ENCODE measurements around the gene HERPUD2. TPM values are rescaled to one million over a fixed set of nuclear protein-coding genes. Genes with fewer than 3 reads are reported as not detected.

Gene HERPUD2
- total RNA-seq, 1 donor from 2014 or later: 45.2 TPM

- intact Hi-C loops (cut with DNase I): no loop called here
- no peaks in the 10 kb centered on the region for H3K9me3 ChIP-seq
- TF ChIP-seq POLR2AphosphoS5 (IDR thresholded peaks at IDR 0.05; ENCODE audit: insufficient read depth in 1 of 2, low read depth in 1 of 2): no peak
- TF ChIP-seq, protein P1, sequence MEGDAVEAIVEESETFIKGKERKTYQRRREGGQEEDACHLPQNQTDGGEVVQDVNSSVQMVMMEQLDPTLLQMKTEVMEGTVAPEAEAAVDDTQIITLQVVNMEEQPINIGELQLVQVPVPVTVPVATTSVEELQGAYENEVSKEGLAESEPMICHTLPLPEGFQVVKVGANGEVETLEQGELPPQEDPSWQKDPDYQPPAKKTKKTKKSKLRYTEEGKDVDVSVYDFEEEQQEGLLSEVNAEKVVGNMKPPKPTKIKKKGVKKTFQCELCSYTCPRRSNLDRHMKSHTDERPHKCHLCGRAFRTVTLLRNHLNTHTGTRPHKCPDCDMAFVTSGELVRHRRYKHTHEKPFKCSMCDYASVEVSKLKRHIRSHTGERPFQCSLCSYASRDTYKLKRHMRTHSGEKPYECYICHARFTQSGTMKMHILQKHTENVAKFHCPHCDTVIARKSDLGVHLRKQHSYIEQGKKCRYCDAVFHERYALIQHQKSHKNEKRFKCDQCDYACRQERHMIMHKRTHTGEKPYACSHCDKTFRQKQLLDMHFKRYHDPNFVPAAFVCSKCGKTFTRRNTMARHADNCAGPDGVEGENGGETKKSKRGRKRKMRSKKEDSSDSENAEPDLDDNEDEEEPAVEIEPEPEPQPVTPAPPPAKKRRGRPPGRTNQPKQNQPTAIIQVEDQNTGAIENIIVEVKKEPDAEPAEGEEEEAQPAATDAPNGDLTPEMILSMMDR (IDR thresholded peaks at IDR 0.05): no peak
- no peak for TF ChIP-seq POLR2A (IDR thresholded peaks at IDR 0.05)
- H3K36me3 ChIP-seq: no peaks in the 10 kb centered on the region
- no peak for DNase-seq (ENCODE audit: extremely low spot score in 2 of 2)
- H3K27me3 ChIP-seq: no peaks in the 10 kb centered on the region
- no peak overlapping the region for H3K27ac ChIP-seq
- H3K4me1 ChIP-seq: no peaks in the 10 kb centered on the region
- no peak overlapping the region for H3K4me3 ChIP-seq
Observed at GRCh38 chr7:35704261-35704660, 9.3 kb upstream of the HERPUD2 start.

GRCh38 chr7:35702541-35702940 lies 7.6 kb upstream of the HERPUD2 start:
- Histone ChIP-seq H3K4me3 (no peak overlapping the region), H3K36me3 (no peaks in the 10 kb centered on the region), H3K27me3 (no peaks in the 10 kb centered on the region), H3K9me3 (no peaks in the 10 kb centered on the region), H3K4me1 (no peaks in the 10 kb centered on the region), H3K27ac (no peak overlapping the region)
- DNase-seq (ENCODE audit: extremely low spot score in 2 of 2): no peak
- intact Hi-C loops (cut with DNase I): no loop called here
- no peak for TF ChIP-seq POLR2A (IDR thresholded peaks at IDR 0.05)
- no peak for TF ChIP-seq POLR2AphosphoS5 (IDR thresholded peaks at IDR 0.05; ENCODE audit: insufficient read depth in 1 of 2, low read depth in 1 of 2)
- TF ChIP-seq, protein P1 (IDR thresholded peaks at IDR 0.05): no peak

DNA sequence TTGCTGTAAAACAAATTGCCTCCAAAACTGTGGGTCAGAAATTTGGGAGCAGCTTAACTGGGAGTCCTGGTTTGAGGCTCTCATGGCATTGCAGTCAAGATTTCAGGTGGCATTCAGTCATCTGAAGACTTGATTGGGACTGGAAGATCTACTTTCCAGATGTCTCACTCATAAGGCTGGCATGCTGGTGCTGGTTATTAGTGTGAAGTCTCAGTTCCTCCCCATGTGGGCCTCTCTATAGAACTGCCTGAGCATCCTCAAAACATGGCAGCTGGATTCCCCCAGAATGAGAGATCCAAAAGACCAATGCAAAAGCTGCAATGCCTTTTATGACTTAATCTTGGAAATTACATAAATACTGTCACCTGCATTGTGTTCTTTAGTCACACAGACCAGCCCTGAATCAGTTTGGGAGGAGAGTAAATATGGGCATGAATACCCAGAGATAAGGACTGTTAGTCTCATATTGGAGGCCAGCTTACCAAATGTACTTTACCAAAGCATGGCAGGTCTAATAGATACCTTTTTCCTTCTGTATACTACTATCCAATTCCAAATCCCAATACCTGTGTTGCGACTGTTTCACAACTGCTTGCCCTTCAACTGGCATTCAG lies 6.5 kb upstream of the HERPUD2 start:
- no peaks in the 10 kb centered on the region for H3K36me3 ChIP-seq
- intact Hi-C loops (cut with DNase I): no loop called here
- H3K4me3 ChIP-seq: no peak overlapping the region
- H3K4me1 ChIP-seq: no peaks in the 10 kb centered on the region
- H3K27me3 ChIP-seq: no peaks in the 10 kb centered on the region
- no peak for TF ChIP-seq POLR2AphosphoS5 (IDR thresholded peaks at IDR 0.05; ENCODE audit: insufficient read depth in 1 of 2, low read depth in 1 of 2)
- TF ChIP-seq POLR2A (IDR thresholded peaks at IDR 0.05): no peak
- TF ChIP-seq, protein P1 (IDR thresholded peaks at IDR 0.05): no peak
- no peak for DNase-seq (ENCODE audit: extremely low spot score in 2 of 2)
- no peak overlapping the region for H3K27ac ChIP-seq
- H3K9me3 ChIP-seq: no peaks in the 10 kb centered on the region

DNA sequence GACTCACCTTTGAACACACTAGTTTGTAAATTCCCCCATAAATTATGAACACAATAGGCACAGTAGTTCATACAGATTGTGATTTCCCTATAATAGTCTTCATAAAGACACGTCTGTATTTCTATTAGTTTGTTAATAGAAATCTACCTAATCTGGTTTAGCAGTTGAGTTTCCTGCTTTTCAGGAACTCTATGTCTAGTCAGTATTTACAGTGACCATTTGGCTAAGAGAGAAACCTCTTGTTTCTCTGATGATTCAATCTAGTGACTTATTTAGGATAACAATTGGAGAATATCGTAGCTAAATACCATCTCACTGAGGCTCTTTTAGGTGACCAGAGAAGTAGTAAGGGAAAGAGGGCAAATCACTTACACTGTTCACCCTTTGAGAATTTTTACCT lies 5.9 kb upstream of the HERPUD2 start:
- H3K4me3 ChIP-seq: no peak overlapping the region
- TF ChIP-seq POLR2AphosphoS5 (IDR thresholded peaks at IDR 0.05; ENCODE audit: insufficient read depth in 1 of 2, low read depth in 1 of 2) (no peak), POLR2A (IDR thresholded peaks at IDR 0.05) (no peak)
- TF ChIP-seq, protein P1 (IDR thresholded peaks at IDR 0.05): no peak
- H3K27ac ChIP-seq: no peak overlapping the region
- peaks cover 4% of the 10 kb centered on the region for H3K4me1 ChIP-seq
- no peaks in the 10 kb centered on the region for H3K36me3 ChIP-seq
- no peak for DNase-seq (ENCODE audit: extremely low spot score in 2 of 2)
- no peaks in the 10 kb centered on the region for H3K27me3 ChIP-seq
- H3K9me3 ChIP-seq: no peaks in the 10 kb centered on the region
- intact Hi-C loops (cut with DNase I): no loop called here

- Histone ChIP-seq H3K4me1 (peaks cover 9% of the 10 kb centered on the region), H3K27me3 (no peaks in the 10 kb centered on the region), H3K4me3 (no peak overlapping the region), H3K36me3 (no peaks in the 10 kb centered on the region), H3K27ac (no peak overlapping the region), H3K9me3 (no peaks in the 10 kb centered on the region)
- intact Hi-C loops (cut with DNase I): no loop called here
- TF ChIP-seq POLR2A (IDR thresholded peaks at IDR 0.05) (no peak), POLR2AphosphoS5 (IDR thresholded peaks at IDR 0.05; ENCODE audit: insufficient read depth in 1 of 2, low read depth in 1 of 2) (no peak)
- TF ChIP-seq, protein P1 (IDR thresholded peaks at IDR 0.05): no peak
- DNase-seq (ENCODE audit: extremely low spot score in 2 of 2): no peak
Observed at GRCh38 chr7:35700333-35700732, 5.4 kb upstream of the HERPUD2 start.
